Trophoblast cell (in vitro differentiated cells and primary cell): Measurements from ENCODE around the gene RAP1GDS1.

ENCODE experiments used
- DNase-seq, 2 donors: peaks; one replicate each; pipeline ENCODE4 v3.0.0-alpha.2; 2016
- H2AFZ ChIP-seq: 2 replicates; pipeline ENCODE4 v1.6.1; 2013; ENCODE audit warnings: low read length, moderate library complexity, mild to moderate bottlenecking; ENCODE audit not compliant: insufficient read depth, poor library complexity
- H2AK5ac ChIP-seq: 2 replicates; pipeline ENCODE4 v1.6.1; 2013; ENCODE audit warnings: mild to moderate bottlenecking, low read length
- H2BK120ac ChIP-seq: 2 replicates; pipeline ENCODE4 v1.6.1; 2013; ENCODE audit warnings: low read length, mild to moderate bottlenecking, moderate library complexity; ENCODE audit not compliant: insufficient read depth, poor library complexity
- H2BK12ac ChIP-seq: 2 replicates; pipeline ENCODE4 v1.6.1; 2013; ENCODE audit warnings: mild to moderate bottlenecking, low read length, moderate library complexity
- H2BK5ac ChIP-seq: 2 replicates; pipeline ENCODE4 v1.6.1; 2013; ENCODE audit warnings: low read length, low read depth, moderate library complexity, mild to moderate bottlenecking; ENCODE audit not compliant: poor library complexity
- H3K14ac ChIP-seq: 2 replicates; pipeline ENCODE4 v1.6.1; 2013; ENCODE audit warnings: mild to moderate bottlenecking, low read length
- H3K18ac ChIP-seq: 2 replicates; pipeline ENCODE4 v1.6.1; 2013; ENCODE audit warnings: mild to moderate bottlenecking, low read length
- H3K23ac ChIP-seq: 2 replicates; pipeline ENCODE4 v1.6.1; 2013; ENCODE audit warnings: low read length
- H3K27ac ChIP-seq: 2 replicates; pipeline ENCODE4 v1.5.1; 2013; ENCODE audit warnings: low read depth, mild to moderate bottlenecking, inconsistent platforms, low read length, moderate library complexity
- H3K27me3 ChIP-seq: 2 replicates; pipeline ENCODE4 v1.6.1; 2013; ENCODE audit warnings: inconsistent platforms, mild to moderate bottlenecking, low read length, moderate library complexity; ENCODE audit not compliant: insufficient read depth
- H3K36me3 ChIP-seq, 2 experiments: 1 replicate in 1 of 2; 2 replicates in 1 of 2; pipeline ENCODE4 v1.6.1; 2013; ENCODE audit warnings: low read length in 2 of 2, mild to moderate bottlenecking in 2 of 2, moderate library complexity in 1 of 2; ENCODE audit not compliant: insufficient read depth in 2 of 2, control insufficient read depth in 1 of 2
- H3K4ac ChIP-seq: 2 replicates; pipeline ENCODE4 v1.6.1; 2013; ENCODE audit warnings: low read depth, mild to moderate bottlenecking, low read length, moderate library complexity
- H3K4me1 ChIP-seq, 2 experiments: 1 replicate in 1 of 2; 2 replicates in 1 of 2; pipeline ENCODE4 v1.6.1; 2013; ENCODE audit warnings: low read length in 2 of 2, mild to moderate bottlenecking in 2 of 2, moderate library complexity in 1 of 2; ENCODE audit not compliant: insufficient read depth in 2 of 2, control insufficient read depth in 1 of 2
- H3K4me2 ChIP-seq: 2 replicates; pipeline ENCODE4 v1.6.1; 2013; ENCODE audit warnings: inconsistent platforms, mild to moderate bottlenecking, low read length, moderate library complexity
- H3K4me3 ChIP-seq: 2 replicates; pipeline ENCODE4 v1.5.1; 2013; ENCODE audit warnings: mild to moderate bottlenecking, low read depth, low read length, inconsistent platforms
- H3K79me1 ChIP-seq: one replicate; pipeline ENCODE4 v1.6.1; 2013; ENCODE audit warnings: low read length
- H3K79me2 ChIP-seq: 2 replicates; pipeline ENCODE4 v1.6.1; 2013; ENCODE audit warnings: low read length, mild to moderate bottlenecking; ENCODE audit not compliant: control insufficient read depth, insufficient read depth, poor library complexity
- H3K9ac ChIP-seq: 2 replicates; pipeline ENCODE4 v1.6.1; 2013; ENCODE audit warnings: mild to moderate bottlenecking, low read length
- H3K9me3 ChIP-seq: 2 replicates; pipeline ENCODE4 v1.6.1; 2013; ENCODE audit warnings: low read depth, mild to moderate bottlenecking, control low read depth, inconsistent platforms, low read length; ENCODE audit not compliant: insufficient read depth
- H4K12ac ChIP-seq: 2 replicates; pipeline ENCODE4 v1.6.1; 2013; ENCODE audit warnings: low read depth, mild to moderate bottlenecking, low read length, moderate library complexity
- H4K8ac ChIP-seq: 2 replicates; pipeline ENCODE4 v1.6.1; 2013; ENCODE audit warnings: low read depth, mild to moderate bottlenecking, low read length, moderate library complexity
- H4K91ac ChIP-seq: one replicate; pipeline ENCODE4 v1.6.1; 2013; ENCODE audit warnings: low read depth, mild to moderate bottlenecking, low read length, moderate library complexity
- WGBS: extraction: QIAGEN DNeasy Blood & Tissue Kit; methylation state at CpG from one replicate; pipeline ENCODE4 v1.1.7; 2013; ENCODE audit warnings: missing lambda C conversion rate; ENCODE audit not compliant: insufficient read length, insufficient coverage; ENCODE audit errors: extremely low coverage; 5-methylcytosine and 5-hydroxymethylcytosine counted together

RAP1GDS1 gene

GRCh38 chr4:98293104-98293887, 32.1 kb downstream of the RAP1GDS1 start:
- no peaks in the 10 kb centered on the region for H3K4me1 ChIP-seq
- no peak overlapping the region for H4K8ac ChIP-seq
- no peak overlapping the region for H3K4ac ChIP-seq
- no peaks in the 10 kb centered on the region for H3K36me3 ChIP-seq
- no peaks in the 10 kb centered on the region for H3K27me3 ChIP-seq
- H3K9ac ChIP-seq = no peak overlapping the region
- no peak overlapping the region for H2AK5ac ChIP-seq
- DNase-seq = peak in 1 of 2 donors; percentile 9
- no peak overlapping the region for H3K4me2 ChIP-seq
- H4K12ac ChIP-seq = no peak overlapping the region
- H2BK12ac ChIP-seq = no peak overlapping the region
- no CpG with 5 or more reads among the region's 4 CpGs for WGBS
- no peaks in the 10 kb centered on the region for H3K79me1 ChIP-seq
- H2AFZ ChIP-seq = no peak overlapping the region
- no peak overlapping the region for H3K18ac ChIP-seq
- no peaks in the 10 kb centered on the region for H3K9me3 ChIP-seq
- H3K79me2 ChIP-seq = no peaks in the 10 kb centered on the region
- H2BK5ac ChIP-seq = no peak overlapping the region
- H3K4me3 ChIP-seq = no peak overlapping the region
- H2BK120ac ChIP-seq = no peak overlapping the region
- no peak overlapping the region for H3K27ac ChIP-seq
- no peak overlapping the region for H3K14ac ChIP-seq
- no peak overlapping the region for H4K91ac ChIP-seq
- H3K23ac ChIP-seq = no peak overlapping the region

GRCh38 chr4:98298022-98298421, 36.8 kb downstream of the RAP1GDS1 start:
- Histone ChIP-seq H2BK12ac (no peak overlapping the region), H3K4me1 (no peaks in the 10 kb centered on the region), H3K27me3 (no peaks in the 10 kb centered on the region), H3K9ac (no peak overlapping the region), H2AFZ (no peak overlapping the region), H4K12ac (no peak overlapping the region), H4K8ac (no peak overlapping the region), H3K18ac (no peak overlapping the region), H3K36me3 (no peaks in the 10 kb centered on the region), H3K23ac (no peak overlapping the region), H3K4me3 (no peak overlapping the region), H3K4me2 (no peak overlapping the region), H3K4ac (no peak overlapping the region), H3K79me2 (no peaks in the 10 kb centered on the region), H3K79me1 (no peaks in the 10 kb centered on the region), H3K27ac (no peak overlapping the region), H3K14ac (no peak overlapping the region), H2BK5ac (no peak overlapping the region), H2BK120ac (no peak overlapping the region), H2AK5ac (no peak overlapping the region), H4K91ac (no peak overlapping the region), H3K9me3 (no peaks in the 10 kb centered on the region)
- no CpG with 5 or more reads among the region's 2 CpGs for WGBS
- DNase-seq = no peak

GRCh38 chr4:98300706-98301105, 39.5 kb downstream of the RAP1GDS1 start:
- Histone ChIP-seq H3K18ac (no peak overlapping the region), H3K9me3 (no peaks in the 10 kb centered on the region), H2BK12ac (no peak overlapping the region), H3K79me1 (no peaks in the 10 kb centered on the region), H3K79me2 (no peaks in the 10 kb centered on the region), H2AK5ac (no peak overlapping the region), H3K4me2 (no peak overlapping the region), H2AFZ (no peak overlapping the region), H3K23ac (no peak overlapping the region), H3K27ac (no peak overlapping the region), H2BK5ac (no peak overlapping the region), H3K4ac (no peak overlapping the region), H3K36me3 (no peaks in the 10 kb centered on the region), H3K27me3 (no peaks in the 10 kb centered on the region), H3K9ac (no peak overlapping the region), H3K4me3 (no peak overlapping the region), H2BK120ac (no peak overlapping the region), H4K91ac (no peak overlapping the region), H4K12ac (no peak overlapping the region), H3K4me1 (no peaks in the 10 kb centered on the region), H4K8ac (no peak overlapping the region), H3K14ac (no peak overlapping the region)
- DNase-seq = no peak

GRCh38 chr4:98305576-98305975, 44.4 kb downstream of the RAP1GDS1 start:
- Histone ChIP-seq H2AFZ (no peak overlapping the region), H3K9me3 (no peaks in the 10 kb centered on the region), H3K14ac (no peak overlapping the region), H3K27me3 (no peaks in the 10 kb centered on the region), H3K36me3 (no peaks in the 10 kb centered on the region), H2AK5ac (no peak overlapping the region), H2BK12ac (no peak overlapping the region), H3K4me2 (no peak overlapping the region), H3K4me1 (no peaks in the 10 kb centered on the region), H4K12ac (no peak overlapping the region), H3K18ac (no peak overlapping the region), H3K27ac (no peak overlapping the region), H3K23ac (no peak overlapping the region), H4K8ac (no peak overlapping the region), H3K4ac (no peak overlapping the region), H2BK120ac (no peak overlapping the region), H3K79me1 (no peaks in the 10 kb centered on the region), H3K79me2 (no peaks in the 10 kb centered on the region), H3K4me3 (no peak overlapping the region), H4K91ac (no peak overlapping the region), H3K9ac (no peak overlapping the region), H2BK5ac (no peak overlapping the region)
- WGBS = no CpG with 5 or more reads among the region's 1 CpG
- no peak for DNase-seq
